GM19455 (cell line): ENCODE results near the gene ADCY1.
A peak's percentile ranks its signal among the peaks of the same experiment; 100 is the strongest.
"Not testable (repeated sequence)": the region's sequence is repeated elsewhere in the genome, so short reads cannot be mapped to it uniquely, and the experiment has no call there.

Source experiments
- ATAC-seq: cut with Tn5 transposase; IDR thresholded peaks from one replicate; pipeline ENCODE4 v1.9.1; 2021; ENCODE audit not compliant: unreplicated experiment

Gene ADCY1

DNA sequence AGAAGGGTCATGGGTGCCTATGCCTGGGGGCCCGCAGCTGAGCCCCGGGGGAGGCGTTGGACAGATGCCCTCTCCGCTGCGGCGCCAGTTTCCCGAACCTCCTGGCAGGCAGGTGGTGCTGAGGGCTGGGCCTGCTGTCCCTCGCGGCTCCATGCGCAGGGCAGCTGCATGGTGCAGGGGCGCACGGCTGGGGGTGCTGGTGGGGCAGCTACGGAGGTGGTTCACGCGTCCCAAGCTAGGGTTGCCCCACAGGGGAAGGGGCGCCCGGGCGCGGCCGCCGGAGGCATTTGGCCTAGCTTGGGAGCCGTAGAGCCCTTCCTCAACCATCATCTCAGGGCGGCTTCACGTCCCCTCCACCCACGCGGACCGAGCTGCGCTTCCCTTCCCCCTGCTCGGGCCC lies 152.7 kb downstream of the ADCY1 start:
- no peak for ATAC-seq

DNA sequence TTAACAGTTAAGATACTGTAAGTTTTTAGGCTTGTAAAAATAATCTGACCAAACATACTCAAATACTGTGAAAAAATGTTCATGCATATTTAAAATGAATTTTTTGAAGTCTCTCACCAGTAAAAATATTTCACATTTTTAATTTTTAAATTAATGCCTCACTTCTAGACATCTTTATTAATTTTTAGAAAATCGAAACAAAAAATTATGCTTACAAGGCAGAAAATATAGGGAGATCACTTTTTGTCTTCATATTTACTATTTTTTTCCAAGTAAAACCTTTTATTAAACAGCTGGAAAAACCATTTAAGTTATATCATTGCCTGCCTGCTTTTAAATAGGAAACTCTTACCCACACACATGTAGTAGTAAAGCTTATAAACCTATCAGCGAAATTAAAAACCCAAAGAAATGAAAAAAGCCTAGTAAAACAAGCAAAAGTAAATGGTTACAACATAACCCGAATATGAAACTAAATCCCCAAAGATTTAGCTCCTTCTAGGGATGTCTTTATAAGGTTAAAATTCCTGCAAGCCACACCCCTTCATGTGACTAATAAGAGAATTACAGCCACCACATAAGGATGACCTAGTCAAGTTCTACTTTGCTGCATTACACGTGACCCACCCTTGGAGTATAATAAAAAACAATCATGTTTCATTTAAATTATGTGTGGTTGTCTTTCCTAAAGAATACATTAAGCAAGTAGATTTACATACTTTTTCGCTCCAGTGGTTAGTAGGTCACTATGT lies 157.7 kb downstream of the ADCY1 start:
- not testable (repeated sequence) for ATAC-seq

DNA sequence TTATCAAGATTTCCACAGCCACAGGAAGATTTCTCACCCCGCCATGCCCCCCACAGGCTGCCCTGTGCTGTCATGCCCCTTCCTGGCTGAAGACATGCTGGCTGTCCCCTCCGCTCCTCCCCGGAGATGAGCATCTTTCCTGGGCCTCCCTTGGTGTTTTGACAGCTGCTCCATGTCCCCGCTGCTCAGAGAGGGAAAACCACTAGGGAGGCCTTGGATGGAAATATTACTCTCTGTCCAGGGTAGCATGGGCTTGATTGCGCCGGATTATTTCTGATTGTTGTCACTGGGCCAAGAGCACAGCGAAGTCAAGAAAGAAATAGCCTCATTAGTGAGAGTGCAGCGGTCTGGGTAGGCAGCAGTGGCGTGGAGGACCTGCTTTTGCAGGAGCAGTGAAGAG lies 164.8 kb downstream of the ADCY1 start:
- ATAC-seq: not testable (repeated sequence)

DNA sequence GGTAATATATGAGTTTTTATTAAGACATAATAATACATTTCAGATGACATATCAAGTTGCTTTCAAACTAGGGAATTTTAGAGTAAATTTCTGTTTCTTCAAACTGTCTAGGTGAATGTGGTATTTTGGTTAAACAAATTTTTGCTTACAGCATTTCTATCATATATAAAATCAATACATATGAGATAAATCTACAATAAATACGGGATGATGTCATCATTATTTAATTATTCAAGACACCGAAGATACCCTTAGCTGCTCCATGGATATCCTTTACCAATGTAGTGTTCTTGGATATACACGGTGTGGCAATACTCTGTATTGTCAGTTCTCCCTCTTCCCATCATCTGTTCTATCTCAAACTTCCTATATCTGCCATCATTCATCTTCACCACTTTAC lies 166.4 kb downstream of the ADCY1 start:
- ATAC-seq: not testable (repeated sequence)

DNA sequence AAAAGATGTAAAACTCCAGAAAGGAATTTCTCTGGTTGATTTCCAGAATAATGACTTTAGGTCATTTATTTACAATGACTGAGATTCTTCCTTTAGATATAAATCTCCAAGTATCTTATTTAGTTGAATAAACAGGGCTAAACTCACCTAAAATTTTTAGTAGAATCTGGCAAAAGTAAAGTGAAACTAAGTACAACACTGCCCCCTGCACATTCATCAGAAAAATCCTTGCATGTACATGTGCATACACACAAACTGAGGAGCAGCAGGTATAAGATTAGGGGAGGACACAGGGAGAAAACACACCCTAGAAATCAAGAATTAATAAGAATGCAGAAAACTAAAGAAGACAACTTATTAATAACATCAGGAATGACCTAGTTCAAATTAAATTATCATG lies 174.8 kb downstream of the ADCY1 start:
- ATAC-seq: not testable (repeated sequence)

DNA sequence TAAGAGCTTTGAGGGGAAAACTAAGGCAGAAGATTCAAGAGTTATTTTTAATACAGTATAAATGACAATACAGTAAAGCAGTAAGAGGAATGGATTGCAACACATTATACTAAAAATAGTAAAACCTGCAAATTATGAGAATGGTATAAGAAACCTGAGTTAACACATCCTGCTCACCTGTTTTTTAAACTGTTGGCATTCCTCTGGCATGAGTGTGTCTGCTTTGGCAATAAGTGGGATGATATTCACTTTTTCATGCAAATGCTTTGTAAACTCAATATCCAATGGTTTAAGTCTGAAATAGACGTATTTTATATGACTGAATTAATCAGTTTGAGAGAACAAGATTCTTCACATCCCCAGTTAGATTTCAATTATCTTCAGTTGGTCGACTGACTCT lies 177.2 kb downstream of the ADCY1 start:
- not testable (repeated sequence) for ATAC-seq

DNA sequence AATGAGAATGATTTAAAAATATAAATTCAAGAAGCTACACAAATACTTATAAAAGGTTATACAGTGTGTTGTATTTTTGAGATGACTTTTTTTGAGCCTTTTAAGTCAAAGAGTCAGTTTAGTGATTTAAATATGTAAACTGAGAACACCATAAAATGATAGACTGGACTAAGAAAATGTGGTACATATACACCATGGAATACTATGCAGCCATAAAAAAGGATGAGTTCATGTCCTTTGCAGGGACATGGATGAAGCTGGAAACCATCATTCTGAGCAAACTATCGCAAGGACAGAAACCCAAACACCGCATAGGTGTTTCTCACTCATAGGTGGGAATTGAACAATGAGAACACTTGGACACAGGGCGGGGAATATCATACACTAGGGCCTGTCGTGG lies 182.2 kb downstream of the ADCY1 start:
- not testable (repeated sequence) for ATAC-seq

DNA sequence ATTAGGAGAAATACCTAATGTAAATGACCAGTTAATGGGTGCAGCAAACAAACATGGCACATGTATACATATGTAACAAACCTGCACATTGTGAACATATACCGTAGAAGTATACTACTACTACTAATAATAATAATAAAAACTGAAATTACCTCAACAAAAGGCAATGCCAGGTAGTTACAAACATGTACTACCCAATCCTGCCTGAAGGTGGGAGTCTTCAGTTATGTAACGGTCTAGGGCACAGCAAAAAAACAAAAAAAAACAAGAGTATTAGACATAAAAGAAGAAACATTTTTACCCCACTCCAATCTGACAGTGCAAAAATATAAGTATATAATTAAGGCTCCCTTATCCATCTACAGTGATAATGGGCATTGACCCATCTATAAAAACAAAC lies 182.6 kb downstream of the ADCY1 start:
- ATAC-seq: not testable (repeated sequence)

DNA sequence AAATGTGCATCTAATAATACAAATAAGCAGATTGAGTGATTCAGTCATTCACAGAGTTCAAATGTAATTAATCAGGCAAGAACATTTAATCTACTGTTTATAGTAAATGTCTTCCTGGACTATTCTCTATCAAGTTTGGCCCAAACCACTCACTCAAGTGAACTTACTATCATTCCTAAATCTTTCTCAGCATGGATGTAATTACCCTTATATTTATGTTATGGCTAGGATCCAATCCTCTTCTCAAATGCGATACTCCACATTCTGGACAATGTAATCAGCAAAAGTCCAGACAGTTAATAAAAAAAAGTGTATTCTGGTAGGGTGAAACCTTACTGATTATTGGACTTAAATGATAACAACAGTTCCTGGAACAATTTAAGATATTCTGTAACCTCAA lies 185.3 kb downstream of the ADCY1 start:
- ATAC-seq: not testable (repeated sequence)

DNA sequence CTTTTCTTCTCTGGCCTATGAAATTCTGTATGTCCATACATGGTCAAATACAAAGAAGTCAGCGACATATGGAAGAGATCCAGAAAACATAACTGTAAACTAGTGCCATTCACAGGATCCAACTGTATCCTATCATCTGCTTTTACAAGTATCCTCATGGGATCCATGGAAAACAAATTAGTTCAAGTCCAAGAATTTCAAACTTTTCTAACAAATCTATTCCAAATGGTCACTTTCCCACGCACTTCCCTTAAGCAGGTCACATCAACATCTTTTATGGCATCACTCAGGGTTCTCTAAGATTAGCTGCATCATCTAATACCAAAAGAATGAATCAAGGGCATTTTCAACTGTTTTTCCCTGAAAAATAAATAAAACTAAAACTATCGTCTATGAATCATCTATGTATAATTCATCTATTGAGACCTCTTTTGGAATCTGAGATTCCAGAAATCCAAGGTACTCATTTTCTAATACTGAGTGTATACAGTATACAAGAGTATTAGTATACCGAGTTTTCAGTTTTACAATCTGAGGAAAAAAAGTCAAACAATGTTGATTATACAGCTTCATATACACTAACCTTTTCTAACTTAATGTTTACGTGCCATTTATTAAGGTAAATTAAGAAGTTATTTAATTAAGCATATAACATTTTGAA lies 187.5 kb downstream of the ADCY1 start:
- not testable (repeated sequence) for ATAC-seq

DNA sequence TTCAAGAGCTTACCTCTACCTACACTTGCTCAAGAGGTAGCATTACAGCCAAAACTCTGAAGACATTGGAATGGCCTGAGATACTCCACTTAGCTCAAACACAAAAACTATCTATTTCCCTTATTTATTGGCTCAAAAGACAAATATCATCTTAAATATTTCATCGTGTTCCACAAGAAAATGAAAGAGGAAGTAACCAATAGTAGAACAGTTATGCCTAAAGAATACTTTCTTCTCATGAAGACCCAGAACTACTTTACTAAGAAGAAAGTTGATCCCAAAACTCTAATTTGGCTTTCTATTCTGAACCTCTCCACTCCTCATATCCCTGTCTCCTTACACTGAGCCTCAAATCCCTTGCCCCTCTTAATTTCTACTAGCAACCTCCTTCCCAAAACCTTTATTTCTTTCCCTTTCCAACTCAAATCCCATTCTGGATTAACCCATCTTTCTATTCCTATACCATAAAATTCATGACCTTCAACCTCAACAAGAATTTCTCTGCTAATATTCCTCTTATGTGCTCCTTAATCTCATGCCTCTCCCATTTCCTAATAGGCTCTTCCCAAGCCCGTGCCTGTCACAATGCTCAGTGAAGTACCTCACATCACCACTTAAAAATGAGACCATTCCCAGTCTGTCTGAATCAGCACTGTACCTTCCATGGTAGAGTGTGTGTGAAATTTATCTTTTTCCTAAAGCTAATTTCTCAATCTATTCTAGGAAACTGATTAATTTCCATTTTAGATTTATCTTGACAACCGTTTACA lies 188.2 kb downstream of the ADCY1 start:
- not testable (repeated sequence) for ATAC-seq

DNA sequence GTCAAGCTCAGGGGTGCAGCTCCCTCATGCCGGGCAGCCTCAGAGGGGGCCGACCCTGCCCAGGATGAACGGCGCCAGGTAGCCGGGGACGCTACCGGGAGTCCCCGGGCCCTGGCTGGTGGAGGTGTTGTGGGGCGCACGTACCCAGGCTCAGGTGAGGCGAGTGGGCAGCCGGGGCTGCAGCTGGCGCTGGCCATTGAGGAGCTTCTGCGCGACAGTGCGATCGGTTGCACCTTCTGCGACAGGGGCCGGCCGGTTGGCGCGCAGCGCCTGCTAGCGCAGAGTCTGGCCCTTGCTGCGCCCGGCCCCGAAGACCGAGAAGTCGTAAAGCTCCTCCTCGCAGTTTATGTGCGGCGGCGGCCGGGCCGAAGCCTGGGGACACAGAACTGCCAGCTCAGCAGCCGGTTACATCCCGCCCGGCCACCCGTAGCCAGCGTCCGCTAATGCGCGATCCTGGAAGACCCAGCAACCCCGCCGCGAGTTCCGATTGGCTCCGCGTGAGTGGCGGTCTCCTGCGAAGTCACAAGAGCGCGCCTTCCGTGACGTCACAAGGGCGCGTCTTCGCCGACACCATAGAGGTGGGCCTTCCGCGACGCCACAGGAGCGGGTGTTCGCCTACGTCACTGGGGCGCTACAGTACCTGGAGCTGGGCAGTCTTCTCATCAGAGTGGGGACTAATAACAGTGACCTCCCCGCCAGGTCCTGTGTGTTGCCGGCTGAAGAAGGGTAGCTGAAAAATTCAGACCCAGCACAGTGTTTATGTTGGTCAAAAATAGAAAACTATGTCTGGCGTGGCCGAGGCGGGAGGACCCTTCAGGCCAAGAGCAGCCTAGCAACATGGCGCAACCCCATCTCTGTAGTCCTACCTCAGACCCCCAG lies 194.6 kb downstream of the ADCY1 start:
- peak; percentile 100 for ATAC-seq

DNA sequence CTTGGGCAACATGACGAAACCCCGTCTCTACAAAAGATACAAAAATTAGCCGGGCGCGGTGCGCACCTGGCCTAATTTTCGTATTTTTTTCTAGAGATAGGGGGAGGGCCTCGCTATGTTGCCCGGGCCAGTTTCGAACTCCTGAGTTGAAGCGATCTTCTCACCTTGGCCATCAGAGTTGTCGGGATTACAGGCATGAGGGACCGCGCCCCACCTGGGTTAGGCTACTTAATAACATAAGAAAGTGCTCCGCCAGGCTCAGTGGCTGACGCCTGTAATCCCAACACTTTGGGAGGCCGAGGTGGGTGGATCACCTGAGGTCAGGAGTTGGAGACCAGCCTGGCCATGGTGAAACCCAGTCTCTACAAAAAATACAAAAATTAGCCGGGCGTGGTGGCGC lies 195.5 kb downstream of the ADCY1 start:
- not testable (repeated sequence) for ATAC-seq
